DMS79 (cell line): ENCODE results near the gene NPDC1.

Experiments used
- DNase-seq: peaks from one replicate; lab custom pipeline; 2025; lab: John Stamatoyannopoulos, UW

NPDC1 gene

DNA sequence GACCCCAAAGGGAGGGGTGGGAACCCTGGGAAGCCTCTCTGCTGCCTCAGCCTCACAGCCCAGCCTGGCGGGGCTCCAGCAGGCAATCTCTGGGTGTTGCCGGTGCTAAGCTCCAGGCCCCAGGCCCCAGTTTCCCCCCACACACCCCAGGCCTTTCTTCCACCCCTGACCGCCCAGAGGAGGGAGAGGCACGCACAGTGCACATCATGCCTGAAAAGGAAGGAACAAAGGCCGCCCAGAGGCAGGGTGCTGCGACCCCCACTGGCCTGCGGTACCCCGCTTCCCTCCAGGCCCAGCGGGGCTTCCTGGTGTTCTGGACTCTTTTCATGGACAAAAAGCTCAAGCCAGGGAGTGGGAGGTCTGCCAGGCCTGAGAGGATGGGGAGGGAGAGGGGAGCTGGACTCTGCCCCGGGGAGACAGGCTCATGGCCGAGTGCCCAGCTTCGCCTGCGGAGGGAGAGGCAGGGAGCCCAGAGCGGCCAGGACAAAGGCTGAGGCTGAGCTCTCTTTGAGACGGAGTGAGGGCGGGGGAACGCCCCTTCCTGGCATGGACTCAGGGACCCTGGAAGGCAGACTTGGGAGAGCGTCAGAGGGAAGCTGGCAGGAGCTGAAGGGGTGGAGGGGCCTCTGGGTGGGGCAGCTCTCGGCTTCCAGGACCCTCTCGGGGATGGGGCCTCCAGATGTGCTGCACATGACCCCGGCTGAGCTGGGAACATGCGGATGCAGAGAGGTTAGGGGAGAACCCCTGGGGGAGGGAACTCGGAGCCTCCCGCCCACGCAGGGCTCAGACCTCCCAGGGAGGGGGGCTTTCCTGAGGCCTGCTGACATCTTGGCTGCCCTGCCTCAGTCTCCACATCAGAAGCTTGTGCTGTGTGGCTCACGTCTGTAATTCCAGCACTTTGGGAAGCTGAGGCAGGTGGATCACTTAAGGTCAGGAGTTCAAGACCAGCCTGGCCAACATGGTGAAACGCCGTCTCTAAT is 9.7 kb upstream of the NPDC1 start:
- peak; percentile 74 for DNase-seq

DNA sequence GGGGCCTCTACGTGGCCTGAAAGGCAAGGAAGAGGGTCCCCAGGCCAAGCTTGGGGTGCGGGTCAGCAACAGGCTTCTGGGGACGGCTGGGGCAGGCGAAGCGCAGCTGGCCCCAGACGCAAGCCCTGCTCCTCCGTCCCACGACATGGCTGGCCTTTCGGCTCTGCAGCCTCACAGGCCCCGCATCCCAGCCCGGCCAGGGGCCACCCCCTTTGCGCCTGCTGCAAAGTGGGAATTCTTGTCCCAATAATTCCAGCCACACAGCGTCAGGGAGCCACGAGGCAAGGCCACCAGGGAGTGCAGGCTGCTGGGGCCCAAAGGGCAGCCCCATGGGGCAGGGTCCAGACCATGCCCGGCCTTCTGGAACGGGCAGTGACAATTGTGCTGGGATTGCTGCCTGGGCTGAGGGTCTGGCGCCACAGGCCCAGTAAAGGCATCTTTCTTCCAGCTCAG is 9.0 kb upstream of the NPDC1 start:
- DNase-seq, result no peak

DNA sequence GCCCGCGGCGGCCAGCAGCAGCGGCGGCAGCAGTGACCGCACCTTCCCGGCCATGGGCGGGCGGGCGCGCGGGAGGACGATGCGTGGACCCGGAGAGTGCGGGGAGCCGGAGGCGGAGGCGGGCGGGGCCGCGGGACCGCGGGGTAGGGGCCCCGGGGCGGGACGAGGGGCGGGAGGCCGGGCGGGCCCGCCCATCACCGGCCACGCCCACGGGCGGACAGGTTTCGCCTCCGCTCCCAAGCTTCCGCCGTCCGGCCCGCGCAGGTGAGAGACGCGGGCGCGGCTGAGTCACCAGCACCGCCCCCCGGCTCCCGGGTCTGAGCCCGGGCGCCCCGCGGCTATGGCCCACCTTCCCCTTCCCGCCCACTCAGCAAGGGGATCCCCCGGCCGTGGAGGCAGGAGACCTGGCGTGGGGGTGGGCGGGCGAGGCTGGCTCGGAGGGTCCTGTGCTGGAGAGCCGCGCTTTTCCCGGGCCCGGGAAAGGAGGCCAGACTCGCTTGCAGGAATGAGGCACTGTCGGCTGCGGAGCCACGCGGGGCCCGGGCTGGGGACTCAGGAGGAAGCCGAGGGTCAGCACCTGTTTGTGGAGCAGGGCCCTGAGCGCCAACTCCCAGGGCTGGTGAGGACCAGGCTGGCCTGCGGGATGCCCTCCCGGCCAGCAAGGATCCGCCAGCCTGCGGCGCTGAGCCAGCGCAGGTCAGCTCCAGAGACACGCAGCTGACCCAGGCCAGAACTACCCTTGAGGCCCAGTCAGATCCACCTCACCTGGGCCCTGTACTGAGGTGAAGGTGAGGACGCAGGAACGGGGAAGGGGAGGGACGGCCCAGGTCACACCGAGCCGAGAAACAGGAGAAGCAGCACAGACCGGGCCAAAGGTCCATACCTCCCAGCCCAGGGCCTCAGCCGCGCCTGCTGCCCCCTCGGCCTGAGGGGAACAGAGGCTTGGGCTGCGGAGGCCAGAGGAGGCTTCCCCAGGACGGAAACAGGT is 8.3 kb upstream of the NPDC1 start, which contains the start of gene ENTPD2:
Gene ENTPD2 (minus strand): TSS at position 118 of the 988 bp plus-strand sequence. CDS start 64 bp downstream, at position 54.
- no peak for DNase-seq

DNA sequence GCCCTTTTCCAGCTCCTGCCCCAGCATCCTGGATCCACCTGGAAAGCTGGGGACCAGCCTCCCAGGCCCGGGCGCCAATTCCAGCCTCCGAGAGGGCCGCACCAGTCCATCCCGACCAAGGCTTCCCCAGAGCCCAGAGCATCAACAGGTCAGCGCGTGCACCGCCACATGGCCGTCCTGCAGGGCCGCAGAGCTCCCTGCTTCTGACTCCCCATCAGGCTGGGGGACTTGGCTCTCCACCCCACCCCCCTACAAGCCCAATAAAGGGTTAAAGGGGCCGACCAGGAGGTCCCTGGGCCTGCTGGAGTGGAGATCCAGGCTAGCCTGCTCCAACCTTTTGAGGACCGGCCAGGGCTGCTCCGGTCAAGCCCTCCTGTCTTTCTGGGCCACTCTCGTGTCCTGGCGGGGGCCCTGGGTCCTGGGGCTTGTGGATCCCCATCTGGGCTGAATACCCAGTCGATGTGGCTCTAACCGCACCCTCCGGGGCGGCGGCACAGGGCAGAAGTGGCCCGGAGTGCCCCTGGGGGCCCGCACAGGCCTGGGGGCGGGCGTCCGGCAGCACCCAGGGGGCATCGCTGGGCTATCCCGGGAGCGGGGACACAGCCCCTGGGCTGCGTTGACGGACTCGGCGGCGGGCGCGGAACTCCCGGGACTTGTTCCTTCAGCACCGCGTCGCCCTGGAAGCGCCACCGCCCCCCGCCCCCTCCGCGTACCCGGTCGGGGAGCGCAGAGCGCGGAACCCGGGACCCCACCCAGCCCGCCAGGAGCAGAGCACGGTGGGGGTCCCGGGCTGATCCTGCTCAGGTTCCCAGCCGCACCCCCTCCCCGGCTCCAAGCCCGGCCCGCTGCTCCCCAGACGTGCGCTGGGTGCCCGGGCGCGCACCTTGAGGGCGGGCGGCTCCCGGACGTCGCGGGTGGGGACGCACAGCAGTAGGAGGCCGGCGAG is 7.3 kb upstream of the NPDC1 start:
- DNase-seq, result no peak

DNA sequence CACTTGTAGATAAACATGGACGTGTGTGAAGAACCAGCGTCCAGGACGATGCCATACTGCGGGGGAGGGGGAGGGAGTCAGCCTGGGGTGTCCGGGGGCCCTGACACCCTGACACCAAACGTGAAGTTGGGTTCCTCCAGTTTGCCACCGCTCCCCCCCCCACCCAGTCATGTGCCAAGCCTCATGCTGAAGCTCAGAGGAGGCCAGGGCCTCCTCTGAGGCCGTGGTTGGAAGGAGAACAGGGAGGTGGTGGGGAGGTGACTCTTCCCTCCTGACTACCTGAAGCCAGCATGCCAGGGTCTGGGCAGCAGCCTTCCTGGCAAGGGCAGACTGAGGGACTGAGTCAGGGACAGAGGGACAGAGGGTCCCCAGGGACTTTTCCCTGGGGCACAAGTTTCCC is 6.3 kb upstream of the NPDC1 start:
- no peak for DNase-seq

DNA sequence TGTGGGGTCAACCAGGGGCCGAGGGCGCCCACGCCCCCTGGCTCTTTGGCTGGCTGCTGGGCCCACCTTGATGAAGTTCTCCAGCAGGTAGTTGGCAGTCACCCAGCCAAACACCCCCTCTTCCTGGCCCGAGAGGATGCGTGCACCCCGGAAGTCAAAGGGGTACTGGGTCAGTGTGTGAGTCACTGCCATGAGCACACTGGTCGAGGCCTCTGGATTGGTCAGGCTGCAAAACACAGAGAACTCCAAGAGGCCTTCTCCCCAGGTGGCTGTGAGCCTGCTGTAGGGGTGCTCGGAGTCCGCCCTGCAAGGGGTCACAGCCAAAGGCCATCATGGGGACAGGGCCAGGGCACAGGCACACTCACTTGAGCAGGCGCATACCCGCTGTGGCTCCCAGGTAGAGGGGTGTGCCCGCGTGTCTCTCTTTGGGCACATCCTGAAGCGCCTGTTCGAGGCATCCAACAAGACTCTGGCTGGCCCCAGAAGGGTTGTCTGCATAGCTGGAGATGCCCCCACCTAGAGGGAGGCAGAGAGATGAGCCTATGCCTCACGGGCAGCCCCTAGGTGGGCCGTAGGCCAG is 5.3 kb upstream of the NPDC1 start:
- DNase-seq, result no peak

DNA sequence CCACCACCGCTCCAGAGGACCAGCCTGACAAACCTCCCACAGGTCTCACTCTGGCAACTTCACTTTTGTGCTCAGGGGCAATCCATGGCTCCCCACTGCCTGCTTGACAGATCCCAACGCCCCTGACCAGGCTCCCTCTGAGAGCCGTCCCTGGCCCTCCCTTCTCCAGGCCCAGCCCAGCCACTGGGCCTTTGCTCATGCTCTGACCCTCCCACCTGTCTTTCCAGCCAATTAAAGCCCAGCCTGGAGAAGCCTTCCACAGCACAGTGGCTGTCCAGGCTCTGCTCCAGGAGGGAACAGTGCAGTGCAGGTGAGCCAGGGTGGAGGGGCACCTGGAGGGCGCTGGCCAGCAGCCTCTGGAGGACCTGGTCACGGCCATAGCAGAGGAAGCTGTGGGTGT is 4.6 kb upstream of the NPDC1 start:
- no peak for DNase-seq

DNA sequence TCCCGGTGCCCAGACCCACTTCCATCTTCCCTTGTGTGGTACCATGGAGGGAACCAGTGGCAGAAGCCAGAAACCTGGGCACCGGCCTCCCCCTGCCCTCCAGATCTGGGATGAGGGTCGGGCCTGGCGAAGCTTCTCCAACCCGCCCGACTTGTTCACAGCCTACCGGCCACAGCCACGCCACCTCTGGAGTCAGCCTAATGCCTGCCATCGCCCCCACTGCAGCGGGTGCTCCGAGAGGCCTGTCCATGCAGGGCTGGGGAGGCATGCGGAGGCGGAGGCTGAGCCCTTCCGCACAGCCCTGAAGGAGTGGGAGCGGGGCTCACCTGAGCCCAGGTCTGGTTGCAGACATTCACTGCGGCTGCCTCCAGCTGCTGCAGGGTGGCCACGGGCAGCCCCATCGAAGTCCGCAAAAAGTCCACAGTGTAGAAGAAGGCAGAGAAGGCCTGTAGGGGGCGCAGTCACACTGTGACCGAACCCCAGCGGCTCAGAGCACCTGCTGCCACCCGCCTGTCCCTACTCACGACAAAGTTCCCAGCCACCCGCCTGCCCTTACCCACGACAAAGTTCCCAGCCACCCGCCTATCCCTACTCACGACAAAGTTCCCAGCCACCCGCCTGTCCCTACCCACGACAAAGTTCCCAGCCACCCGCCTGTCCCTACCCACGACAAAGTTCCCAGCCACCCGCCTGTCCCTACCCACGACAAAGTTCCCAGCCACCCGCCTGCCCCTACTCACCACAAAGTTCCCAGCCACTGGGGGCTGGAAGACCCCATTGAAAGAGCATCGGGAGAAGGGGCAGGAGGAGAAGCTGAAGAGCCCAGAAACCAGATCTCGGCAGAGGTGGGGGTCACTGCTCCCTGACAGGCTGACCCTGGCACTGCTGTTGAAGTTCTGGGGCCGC is 3.8 kb upstream of the NPDC1 start:
- DNase-seq, result no peak

DNA sequence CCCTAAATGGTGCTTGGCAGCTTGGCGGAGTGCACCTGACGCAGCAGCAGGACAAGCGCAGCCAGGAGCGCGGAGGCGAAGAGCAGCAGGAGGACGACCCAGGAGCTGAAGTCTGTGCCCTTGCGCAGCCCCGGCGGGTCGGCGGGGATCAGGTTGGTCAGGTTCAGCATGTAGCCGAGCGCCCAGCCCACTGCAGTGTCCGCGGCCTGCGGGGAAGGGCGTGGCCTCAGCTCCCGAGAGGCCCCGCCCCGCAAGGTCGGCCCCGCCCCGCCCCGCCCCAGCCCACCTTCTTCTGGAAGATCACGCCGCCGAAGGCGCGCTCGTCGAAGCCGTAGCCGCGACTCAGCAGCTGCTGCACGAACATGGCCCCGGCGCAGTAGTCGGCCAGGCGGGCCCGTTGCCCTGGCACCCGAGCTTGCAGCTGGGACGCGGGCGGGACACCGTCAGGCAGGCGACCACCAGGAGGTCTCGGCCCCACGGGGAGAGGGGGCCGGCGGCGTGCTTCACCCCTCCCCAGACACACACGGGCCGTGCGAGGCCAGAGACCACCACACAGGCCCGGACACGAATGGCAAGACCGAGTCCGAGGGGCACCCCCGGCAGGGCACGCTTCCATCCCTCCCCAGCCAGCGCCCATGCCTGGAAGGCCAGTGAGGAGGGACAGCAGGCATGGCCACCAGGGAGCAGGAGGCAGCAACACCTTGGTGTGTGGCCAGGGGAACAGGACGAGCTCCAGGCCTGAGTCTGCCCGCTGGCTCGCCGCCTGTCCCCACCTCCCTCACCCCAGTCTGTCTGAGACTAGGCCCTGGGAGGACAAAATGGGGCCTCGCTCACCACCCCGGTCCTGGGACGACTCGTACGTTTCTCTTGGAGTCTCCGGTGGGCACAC is 2.9 kb upstream of the NPDC1 start:
- no peak for DNase-seq

DNA sequence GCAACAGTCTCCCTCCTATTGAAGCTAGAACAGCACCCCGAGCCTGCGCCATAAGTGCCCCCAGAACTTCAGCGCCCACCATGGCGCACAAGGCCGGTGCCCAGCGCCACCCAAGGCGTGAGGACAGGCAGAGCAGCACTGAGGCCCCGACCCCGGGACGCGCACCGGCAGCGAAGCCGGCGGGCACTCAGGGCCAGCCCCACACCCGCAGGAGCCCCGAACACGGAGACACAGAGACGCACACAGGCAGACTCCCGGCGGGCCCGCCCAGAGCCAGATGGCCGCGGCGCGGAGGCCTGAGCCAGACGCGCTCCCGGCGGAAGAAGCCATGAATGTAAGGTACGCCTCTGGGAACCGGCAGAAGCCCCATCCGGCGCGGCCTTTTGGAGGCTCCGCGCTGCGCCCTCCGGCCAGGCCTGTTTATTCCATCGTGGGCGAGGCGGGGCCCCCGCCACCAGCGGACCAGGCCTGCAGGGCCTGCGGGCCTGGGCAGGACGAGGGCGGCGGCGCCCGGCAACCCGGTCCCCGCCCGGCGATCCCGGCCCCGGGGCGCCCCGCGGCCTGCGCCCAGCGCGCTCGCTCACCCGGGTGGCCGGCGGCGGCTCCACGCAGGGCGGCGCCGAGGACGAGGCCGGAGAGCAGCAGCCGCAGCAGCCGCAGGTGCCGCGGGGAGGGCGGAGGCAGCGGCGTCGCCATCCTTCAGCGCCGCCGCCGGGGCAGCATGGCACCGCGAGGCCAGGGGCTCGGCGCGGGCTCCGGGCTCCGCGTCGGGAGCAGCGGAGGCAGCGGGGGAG is 486 bp downstream of the NPDC1 start:
- DNase-seq, result peak; percentile 17

DNA sequence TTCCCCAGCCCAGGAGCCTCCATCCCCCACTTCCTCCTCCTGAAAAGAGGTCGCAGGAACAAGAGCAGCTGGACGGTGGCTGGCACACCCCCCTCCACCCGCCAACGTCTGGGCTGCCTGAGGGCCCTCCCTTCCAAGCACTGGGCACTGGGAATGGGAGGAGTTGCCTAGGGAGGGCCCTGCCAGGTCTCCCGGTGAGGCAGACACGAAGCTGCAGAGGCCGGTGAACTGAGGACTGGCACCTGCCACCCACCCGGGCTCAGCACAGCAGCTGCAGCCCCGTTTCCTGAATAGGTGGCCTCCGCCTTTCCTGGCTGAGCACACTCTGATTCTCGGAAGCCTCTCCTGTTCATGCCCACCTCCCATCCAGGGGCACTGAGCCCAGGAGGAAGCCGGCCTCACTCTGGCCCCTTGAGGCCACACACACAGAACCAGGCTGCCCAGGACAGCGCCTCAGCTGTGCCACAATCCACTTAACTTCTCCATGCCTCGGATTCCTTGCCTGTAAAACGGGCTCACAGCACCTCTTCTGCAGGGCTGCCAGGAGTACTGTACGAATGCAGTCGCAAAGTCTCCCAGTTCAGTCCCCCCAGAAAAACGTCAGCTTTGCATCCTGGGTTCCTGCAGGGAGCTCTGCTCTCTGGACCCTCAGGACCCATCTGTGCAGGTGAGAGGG is 1.3 kb downstream of the NPDC1 start:
- DNase-seq, result peak; percentile 19

DNA sequence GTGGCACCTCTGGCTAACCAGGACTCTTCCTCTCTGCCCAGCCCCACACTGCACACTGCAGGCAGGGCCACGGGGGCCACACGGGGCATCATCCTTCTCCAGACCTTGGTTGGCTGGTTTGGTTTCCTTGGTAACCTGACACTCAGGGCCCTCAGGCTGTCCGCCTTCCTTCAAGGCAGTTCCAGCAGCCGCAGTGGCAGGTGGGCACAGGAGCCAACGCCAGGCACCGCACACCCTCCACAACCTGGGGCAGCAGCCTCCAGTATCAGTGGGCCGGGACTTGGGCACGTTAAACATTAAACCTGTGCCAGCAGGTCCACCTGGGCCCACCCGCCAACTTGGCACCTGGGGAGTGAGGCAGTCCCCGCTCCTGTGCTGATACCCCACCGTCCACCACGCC is 1.9 kb downstream of the NPDC1 start:
- DNase-seq, result peak; percentile 41

DNA sequence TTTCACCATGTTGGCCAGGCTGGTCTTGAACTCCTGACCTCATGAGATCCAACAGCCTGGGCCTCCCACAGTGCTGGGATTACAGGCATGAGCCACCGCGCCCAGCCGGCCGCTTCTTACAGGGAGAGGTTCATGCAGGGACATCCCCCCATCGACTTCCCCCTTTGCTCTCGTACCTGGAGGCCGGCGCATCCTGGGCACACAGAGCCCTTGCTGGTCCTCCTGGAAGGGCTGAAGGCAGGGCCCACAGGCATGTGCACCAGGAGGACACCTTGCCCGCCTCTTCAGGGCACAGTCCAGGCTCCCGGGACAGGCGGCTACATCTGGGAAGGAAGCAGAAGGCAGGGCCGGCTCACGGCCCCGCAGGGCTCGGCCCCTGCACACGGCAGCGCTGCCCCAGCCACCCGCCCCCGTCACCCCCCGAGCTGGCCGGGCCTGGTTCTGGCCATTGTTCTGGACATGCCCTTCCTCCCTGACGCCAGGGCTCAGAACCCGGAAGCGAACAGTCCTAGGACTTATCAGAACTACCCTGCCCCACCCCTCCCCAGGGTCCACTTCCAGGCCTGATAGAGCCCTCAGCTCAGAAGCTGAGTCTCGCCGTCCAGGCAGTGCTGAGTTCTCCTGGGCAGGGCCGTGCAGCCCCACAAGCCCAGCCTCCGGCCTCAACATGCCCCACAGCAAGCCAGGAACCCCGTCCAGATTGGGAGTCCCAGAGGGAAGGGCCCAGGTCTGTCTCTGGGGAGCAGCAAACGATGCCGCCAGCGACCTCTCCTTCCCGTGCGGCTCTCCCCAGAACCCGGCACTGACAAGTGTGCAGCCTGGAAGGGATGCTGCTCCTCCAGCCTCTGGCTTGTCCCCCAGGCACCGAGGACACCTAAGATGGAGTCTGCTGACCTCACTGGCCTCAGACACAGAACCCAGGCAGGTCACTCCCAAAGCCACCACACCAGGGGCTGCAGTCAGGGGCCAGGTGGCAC is 2.9 kb downstream of the NPDC1 start:
- DNase-seq, result no peak

DNA sequence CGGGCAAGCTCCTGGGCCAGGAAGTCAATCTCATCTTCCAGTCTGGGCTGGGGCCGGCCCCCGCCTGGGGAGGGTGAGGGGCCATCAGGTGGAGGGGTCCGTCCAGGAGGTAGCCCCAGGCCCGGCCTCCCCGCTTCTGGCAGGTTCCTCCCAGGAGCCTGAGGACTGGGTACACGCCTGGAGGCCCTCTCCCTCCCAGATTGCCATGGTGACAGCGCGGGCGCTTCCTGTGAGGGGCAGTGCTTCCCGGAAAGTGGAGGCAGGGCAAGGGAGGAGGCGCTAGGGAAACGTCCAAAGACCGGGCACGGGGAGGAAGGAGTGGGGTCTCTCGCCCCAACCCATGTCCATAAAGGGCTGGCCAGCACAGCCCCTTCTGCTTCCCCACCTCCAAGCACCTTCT is 4.9 kb downstream of the NPDC1 start:
- DNase-seq, result no peak

DNA sequence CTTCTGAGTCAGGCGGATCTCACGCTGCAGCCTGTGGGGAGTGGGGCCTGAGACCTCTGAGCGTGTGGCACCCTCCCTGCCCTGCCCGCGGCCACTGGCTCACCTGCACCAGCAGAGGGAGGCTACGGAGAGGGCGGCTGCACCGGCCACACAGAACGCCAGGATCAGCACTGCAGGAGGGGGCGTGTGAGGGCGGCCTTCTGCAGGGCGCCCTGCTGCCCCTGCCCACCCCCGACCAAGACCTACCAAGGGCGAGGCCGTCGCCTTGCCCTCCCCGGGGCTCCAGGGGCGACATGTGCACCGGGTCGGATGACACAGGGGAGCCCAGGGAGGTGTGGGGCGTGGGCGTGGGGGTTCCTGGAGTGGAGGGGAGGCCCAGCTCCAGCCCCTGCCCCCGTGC is 5.4 kb downstream of the NPDC1 start:
- DNase-seq, result no peak
